Cortex of kidney (tissue), 1 donor: ENCODE measurements around the gene COL9A1.

ENCODE experiments used
- DNase-seq: peaks from one replicate; lab custom pipeline; 2025; lab: John Stamatoyannopoulos, UW

COL9A1 gene

DNA sequence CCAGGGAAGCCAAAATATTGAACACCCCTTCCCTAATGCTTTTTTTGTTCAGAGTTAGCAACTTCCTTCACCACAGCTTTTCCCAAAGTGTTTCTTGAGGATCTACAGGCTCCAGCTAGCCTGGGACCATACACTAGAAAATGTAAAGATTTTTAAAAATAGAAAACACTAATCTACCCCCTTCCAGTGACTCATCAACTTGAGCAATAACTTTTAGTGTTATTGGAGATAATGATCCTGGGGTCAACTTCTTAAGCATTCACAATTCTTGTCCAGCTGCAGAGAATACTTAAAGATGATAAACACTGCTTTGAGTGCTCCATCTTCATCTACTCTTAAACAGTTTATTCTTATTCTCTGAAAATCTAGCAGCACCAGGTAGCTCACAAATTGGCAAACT lies 131.6 kb downstream of the COL9A1 start:
- DNase-seq: no peak

DNA sequence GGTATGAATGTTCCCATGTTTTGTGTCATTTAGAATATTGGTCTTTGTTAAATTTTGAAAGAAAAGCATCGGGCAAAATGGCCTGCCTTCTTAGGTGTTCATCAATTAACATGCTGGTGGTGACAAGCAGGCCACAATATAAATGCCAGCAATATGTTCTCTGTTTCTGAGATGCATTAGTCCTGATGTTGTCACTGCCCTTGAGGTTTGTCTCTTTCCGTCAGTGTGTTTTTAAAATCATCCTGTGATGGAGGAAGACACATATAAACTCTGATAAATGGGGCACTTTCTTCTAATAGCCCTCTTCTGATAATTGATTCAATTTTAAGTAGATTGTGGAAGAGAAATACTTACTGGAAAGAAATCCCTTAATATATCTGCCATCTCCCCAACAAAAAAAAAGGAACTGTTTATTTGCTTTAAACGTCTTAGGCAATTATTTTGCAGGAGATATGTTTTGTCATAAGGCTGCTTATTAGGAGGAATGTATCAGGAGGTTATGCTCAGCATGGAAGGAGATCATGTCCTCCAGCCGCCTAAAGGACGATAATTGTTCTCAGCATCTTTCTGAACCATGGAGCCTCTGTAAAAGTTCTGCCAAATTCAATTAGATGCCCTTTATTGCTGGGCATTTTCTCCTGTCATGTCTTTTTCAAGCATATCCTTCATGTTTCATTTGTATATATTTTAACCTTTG lies 134.1 kb downstream of the COL9A1 start:
- DNase-seq: no peak
